Loucy (cell line): ENCODE measurements around the gene KANSL2.
"Not testable (repeated sequence)": the region's sequence is repeated elsewhere in the genome, so short reads cannot be mapped to it uniquely, and the experiment has no call there.

Experiments used
- H2AFZ ChIP-seq: fragments of 200-600 bp; sonication (generic); 2 replicates; pipeline ENCODE4 v1.6.0; 2016; ENCODE audit warnings: antibody characterized with exemption, mild to moderate bottlenecking, low read length, moderate library complexity
- H3F3A ChIP-seq: fragments of 200-600 bp; 2 replicates; pipeline ENCODE4 v1.6.0; 2016; ENCODE audit warnings: antibody characterized with exemption, low read depth, mild to moderate bottlenecking
- H3K27me3 ChIP-seq: fragments of 200-600 bp; sonication (generic); 2 replicates; pipeline ENCODE4 v1.6.1; 2014; ENCODE audit warnings: low read length, mild to moderate bottlenecking; ENCODE audit not compliant: insufficient read depth, poor library complexity, severe bottlenecking
- H3K36me3 ChIP-seq: fragments of 200-600 bp; sonication (generic); 2 replicates; pipeline ENCODE4 v1.6.1; 2016; ENCODE audit warnings: low read length; ENCODE audit not compliant: insufficient read depth
- H3K4me1 ChIP-seq: fragments of 200-600 bp; sonication (generic); 2 replicates; pipeline ENCODE4 v1.5.1; 2014; ENCODE audit warnings: low read length, mild to moderate bottlenecking; ENCODE audit not compliant: insufficient read depth, poor library complexity, severe bottlenecking
- H3K4me2 ChIP-seq: fragments of 200-600 bp; sonication (generic); 2 replicates; pipeline ENCODE4 v1.6.0; 2014; ENCODE audit warnings: antibody characterized with exemption, low read length, low read depth, mild to moderate bottlenecking; ENCODE audit not compliant: poor library complexity, severe bottlenecking
- H3K4me3 ChIP-seq: fragments of 200-600 bp; sonication (generic); 2 replicates; pipeline ENCODE4 v1.5.1; 2014; ENCODE audit warnings: low read length, mild to moderate bottlenecking, mixed read lengths; ENCODE audit not compliant: poor library complexity, severe bottlenecking
- H3K79me2 ChIP-seq: fragments of 200-600 bp; sonication (generic); 2 replicates; pipeline ENCODE4 v1.6.1; 2014; ENCODE audit warnings: low read length; ENCODE audit not compliant: insufficient read depth
- H3K9ac ChIP-seq: fragments of 200-600 bp; sonication (generic); 2 replicates; pipeline ENCODE4 v1.6.0; 2014; ENCODE audit warnings: mild to moderate bottlenecking, low read depth, low read length, moderate library complexity; ENCODE audit not compliant: poor library complexity, severe bottlenecking
- H3K9me2 ChIP-seq: fragments of 200-600 bp; sonication (generic); replicated peaks from 2 replicates; pipeline ENCODE4 v1.6.1; 2016; ENCODE audit warnings: low read depth, low read length, mixed read lengths
- H3K9me3 ChIP-seq: fragments of 200-600 bp; sonication (generic); 2 replicates; pipeline ENCODE4 v1.6.1; 2014; ENCODE audit warnings: mild to moderate bottlenecking, antibody characterized with exemption, low read length, low read depth; ENCODE audit not compliant: insufficient read depth
- H4K20me1 ChIP-seq: fragments of 200-600 bp; sonication (generic); 2 replicates; pipeline ENCODE4 v1.6.0; 2014; ENCODE audit warnings: antibody characterized with exemption, low read length, mild to moderate bottlenecking; ENCODE audit not compliant: insufficient read depth, poor library complexity, severe bottlenecking
- EZH2phosphoT487 ChIP-seq: fragments of 200-600 bp; IDR thresholded peaks from 2 replicates; pipeline ENCODE4 v1.6.1; 2018; ENCODE audit warnings: antibody characterized with exemption, mild to moderate bottlenecking, moderate library complexity, borderline replicate concordance
- TF ChIP-seq, protein P1 (sequence below): fragments of 200-600 bp; sonication (generic); conservative IDR thresholded peaks from 2 replicates; pipeline ENCODE4 v1.5.1; 2014; ENCODE audit warnings: mild to moderate bottlenecking, antibody characterized with exemption, low read length

KANSL2 gene

DNA sequence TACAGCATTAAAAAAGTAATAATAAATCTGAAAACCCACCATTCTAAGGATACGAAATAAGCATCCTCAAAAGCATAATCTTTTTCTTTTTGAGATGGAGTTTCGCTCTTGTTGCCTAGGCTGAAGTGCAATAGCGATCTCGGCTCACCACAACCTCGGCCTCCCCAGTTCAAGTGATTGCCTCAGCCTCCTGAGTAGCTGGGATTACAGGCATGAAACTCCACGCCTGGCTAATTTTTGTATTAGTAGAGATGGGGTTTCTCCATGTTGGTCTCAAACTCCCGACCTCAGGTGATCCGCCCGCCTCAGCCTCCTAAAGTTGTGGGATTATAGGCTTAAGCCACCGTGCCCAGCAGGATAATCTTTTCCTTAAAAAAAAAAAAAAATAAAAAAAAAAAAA, 30.2 kb upstream of the KANSL2 start:
- H3K4me3 ChIP-seq, result no peak overlapping the region
- peaks cover 39% of the 10 kb centered on the region for H3K4me1 ChIP-seq

DNA sequence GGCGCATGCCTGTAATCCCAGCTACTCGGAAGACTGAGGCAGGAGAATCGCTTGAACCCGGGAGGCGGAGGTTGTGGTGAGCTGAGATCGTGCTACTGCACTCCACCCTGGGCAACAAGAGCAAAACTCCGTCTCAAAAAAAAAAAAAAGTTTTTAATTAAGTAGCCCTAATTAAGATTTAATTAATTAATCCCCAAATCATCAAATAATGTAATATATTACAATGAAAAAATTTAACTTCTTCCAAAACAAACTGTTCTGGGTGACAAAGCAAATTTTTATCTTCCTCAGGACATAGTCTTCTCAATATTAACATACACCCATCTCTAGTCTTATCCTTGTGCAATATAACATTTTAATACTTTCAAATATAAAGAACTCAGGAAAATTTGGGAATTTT, 16.8 kb upstream of the KANSL2 start:
- not testable (repeated sequence) for H3K9me2 ChIP-seq, H2AFZ ChIP-seq, H3K4me2 ChIP-seq, H3K9me3 ChIP-seq, H3K4me1 ChIP-seq, H3K4me3 ChIP-seq, H3K27me3 ChIP-seq, H3K9ac ChIP-seq, H3F3A ChIP-seq
- H4K20me1 ChIP-seq, result peaks cover 39% of the 10 kb centered on the region
- peaks cover 21% of the 10 kb centered on the region for H3K79me2 ChIP-seq
- H3K36me3 ChIP-seq, result peaks cover 75% of the 10 kb centered on the region

More for the DNA sequence above, 30.2 kb upstream of the KANSL2 start:
- Histone ChIP-seq H3K4me2 (peak overlapping the region; percentile 94), H2AFZ (no peak overlapping the region), H3K9ac (no peak overlapping the region), H3K27me3 (no peaks in the 10 kb centered on the region), H4K20me1 (peaks cover 81% of the 10 kb centered on the region), H3K9me3 (no peaks in the 10 kb centered on the region), H3F3A (no peaks in the 10 kb centered on the region), H3K9me2 (no peaks in the 10 kb centered on the region), H3K79me2 (peaks cover 88% of the 10 kb centered on the region), H3K36me3 (peaks cover 20% of the 10 kb centered on the region; the same call in 1 of the 2 replicates)
- no peak for TF ChIP-seq EZH2phosphoT487
- TF ChIP-seq, protein P1, sequence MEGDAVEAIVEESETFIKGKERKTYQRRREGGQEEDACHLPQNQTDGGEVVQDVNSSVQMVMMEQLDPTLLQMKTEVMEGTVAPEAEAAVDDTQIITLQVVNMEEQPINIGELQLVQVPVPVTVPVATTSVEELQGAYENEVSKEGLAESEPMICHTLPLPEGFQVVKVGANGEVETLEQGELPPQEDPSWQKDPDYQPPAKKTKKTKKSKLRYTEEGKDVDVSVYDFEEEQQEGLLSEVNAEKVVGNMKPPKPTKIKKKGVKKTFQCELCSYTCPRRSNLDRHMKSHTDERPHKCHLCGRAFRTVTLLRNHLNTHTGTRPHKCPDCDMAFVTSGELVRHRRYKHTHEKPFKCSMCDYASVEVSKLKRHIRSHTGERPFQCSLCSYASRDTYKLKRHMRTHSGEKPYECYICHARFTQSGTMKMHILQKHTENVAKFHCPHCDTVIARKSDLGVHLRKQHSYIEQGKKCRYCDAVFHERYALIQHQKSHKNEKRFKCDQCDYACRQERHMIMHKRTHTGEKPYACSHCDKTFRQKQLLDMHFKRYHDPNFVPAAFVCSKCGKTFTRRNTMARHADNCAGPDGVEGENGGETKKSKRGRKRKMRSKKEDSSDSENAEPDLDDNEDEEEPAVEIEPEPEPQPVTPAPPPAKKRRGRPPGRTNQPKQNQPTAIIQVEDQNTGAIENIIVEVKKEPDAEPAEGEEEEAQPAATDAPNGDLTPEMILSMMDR, result no peak

DNA sequence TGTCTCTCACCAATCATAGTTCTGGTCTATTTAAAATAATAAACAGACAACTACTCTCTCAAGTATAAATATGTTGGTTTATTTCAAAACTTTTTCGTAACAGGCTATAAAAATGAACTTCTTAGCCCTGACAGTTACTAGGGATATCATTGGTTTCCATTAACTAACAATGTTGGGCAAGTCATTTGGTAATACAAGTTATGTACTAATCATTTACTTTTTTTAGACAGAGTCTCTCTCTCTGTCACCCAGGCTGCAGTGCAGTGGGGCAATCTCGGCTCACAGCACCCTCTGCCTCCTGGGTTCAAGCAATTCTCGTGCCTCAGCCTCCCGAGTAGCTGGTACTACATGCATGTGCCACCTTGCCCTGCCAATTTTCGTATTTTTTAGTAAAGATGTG, 14.6 kb upstream of the KANSL2 start:
- Histone ChIP-seq H3K4me1 (no peaks in the 10 kb centered on the region), H4K20me1 (peaks cover 25% of the 10 kb centered on the region), H3K4me3 (no peak overlapping the region), H3K27me3 (no peaks in the 10 kb centered on the region), H3K9ac (no peak overlapping the region), H3K9me3 (no peaks in the 10 kb centered on the region), H3K4me2 (no peak overlapping the region), H2AFZ (no peak overlapping the region), H3K36me3 (peaks cover 79% of the 10 kb centered on the region), H3K79me2 (peaks cover 5% of the 10 kb centered on the region; the same call in 1 of the 2 replicates), H3K9me2 (no peaks in the 10 kb centered on the region), H3F3A (no peaks in the 10 kb centered on the region)
- TF ChIP-seq, protein P1, result no peak
- no peak for TF ChIP-seq EZH2phosphoT487

DNA sequence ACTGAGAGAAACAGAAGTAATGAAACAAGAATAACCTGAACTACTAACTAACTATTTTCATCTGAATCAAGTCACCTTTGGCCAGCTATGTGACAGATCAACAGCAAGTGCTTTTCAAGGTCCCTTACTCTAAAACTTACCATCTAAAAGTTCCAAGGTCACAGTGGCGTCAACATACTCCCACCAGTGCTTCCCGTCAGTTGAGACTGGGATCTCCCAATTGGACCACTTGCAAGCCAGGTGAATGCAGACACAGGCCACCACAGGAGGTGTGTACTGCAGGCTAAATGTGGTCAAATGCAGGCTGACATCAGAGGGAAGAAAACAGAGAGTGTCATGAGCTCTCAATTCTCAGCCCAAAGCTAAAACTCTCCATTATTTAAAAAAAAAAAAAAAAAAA, 13.8 kb upstream of the KANSL2 start:
- no peak overlapping the region for H3K9ac ChIP-seq
- no peaks in the 10 kb centered on the region for H3K4me1 ChIP-seq

More for the DNA sequence above, 13.8 kb upstream of the KANSL2 start:
- no peaks in the 10 kb centered on the region for H3F3A ChIP-seq
- no peak overlapping the region for H3K4me3 ChIP-seq
- no peaks in the 10 kb centered on the region for H3K9me2 ChIP-seq
- H3K79me2 ChIP-seq, result peaks cover 8% of the 10 kb centered on the region; the same call in 1 of the 2 replicates
- no peaks in the 10 kb centered on the region for H3K9me3 ChIP-seq
- H3K4me2 ChIP-seq, result no peak overlapping the region
- no peaks in the 10 kb centered on the region for H3K27me3 ChIP-seq
- peaks cover 19% of the 10 kb centered on the region for H4K20me1 ChIP-seq
- no peak overlapping the region for H2AFZ ChIP-seq
- TF ChIP-seq EZH2phosphoT487, result no peak
- TF ChIP-seq, protein P1, result no peak
- peaks cover 86% of the 10 kb centered on the region for H3K36me3 ChIP-seq
